Measurements from ENCODE around the gene MLANA. TPM values are rescaled to one million over a fixed set of nuclear protein-coding genes. Genes with fewer than 3 reads are reported as not detected.

MLANA gene
- total RNA-seq, 1 donor from 2014 or later, result not detected

DNA sequence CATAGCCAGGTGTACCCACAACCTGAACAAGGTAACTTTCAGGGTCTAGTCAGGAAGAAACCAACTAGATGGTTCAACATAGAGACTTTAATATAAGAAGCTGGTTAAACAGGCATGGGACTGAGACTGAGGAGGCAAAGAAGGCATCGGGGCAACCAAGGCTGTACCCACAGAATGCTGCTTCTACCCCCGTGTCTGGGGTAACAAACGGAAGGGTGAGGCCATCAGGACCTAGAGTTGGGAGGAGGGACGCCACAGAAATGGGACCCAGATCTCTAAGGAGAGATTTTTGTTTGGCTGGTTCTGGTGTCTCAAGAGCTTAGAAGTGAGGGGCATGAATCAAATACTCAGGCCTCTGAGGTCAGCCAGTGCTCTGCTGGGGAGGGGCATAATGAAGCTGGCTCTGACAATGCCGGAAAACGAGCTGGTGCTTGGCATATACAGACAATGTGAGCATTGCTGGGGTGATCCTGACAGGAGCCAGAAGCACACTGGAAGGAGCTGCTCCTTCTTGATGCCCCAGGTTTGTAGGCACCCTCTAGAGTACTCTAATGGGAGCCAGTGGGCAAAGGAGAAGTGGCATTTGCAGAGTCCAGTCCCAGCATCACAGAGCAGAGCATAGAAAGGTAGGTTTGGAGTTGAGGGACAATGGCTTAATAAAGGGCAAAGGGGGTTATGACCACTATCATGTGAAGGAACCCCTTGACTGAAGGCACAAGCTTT, 3.7 kb downstream of the MLANA start:
- H3K4me2 ChIP-seq, result no peak overlapping the region
- Mint-ChIP-seq H3K9me3 (no peaks in the 10 kb centered on the region), H3K27ac (no peak overlapping the region), H3K27me3 (ENCODE audit: insufficient read depth, low read depth) (peaks cover 2% of the 10 kb centered on the region), H3K36me3 (peaks cover 3% of the 10 kb centered on the region), H3K4me3 (no peak overlapping the region), H3K4me1 (peaks cover 3% of the 10 kb centered on the region)
- no peaks in the 10 kb centered on the region for H3F3A ChIP-seq (ENCODE audit: low read depth)
- no peak for DNase-seq (ENCODE audit: low spot score)
- no peaks in the 10 kb centered on the region for H3K9me3 ChIP-seq (ENCODE audit: low read depth)
- no peak overlapping the region for H3K9ac ChIP-seq
- no peaks in the 10 kb centered on the region for H3K79me2 ChIP-seq (ENCODE audit: low read depth)
- H4K20me1 ChIP-seq (ENCODE audit: low read depth), result no peaks in the 10 kb centered on the region
- H3K4me1 ChIP-seq, result no peaks in the 10 kb centered on the region
- no peak overlapping the region for H3K4me3 ChIP-seq
- TF ChIP-seq EZH2phosphoT487 (IDR thresholded peaks at IDR 0.05) (no peak), EZH2 (IDR thresholded peaks at IDR 0.05) (no peak)
- TF ChIP-seq, protein P1, sequence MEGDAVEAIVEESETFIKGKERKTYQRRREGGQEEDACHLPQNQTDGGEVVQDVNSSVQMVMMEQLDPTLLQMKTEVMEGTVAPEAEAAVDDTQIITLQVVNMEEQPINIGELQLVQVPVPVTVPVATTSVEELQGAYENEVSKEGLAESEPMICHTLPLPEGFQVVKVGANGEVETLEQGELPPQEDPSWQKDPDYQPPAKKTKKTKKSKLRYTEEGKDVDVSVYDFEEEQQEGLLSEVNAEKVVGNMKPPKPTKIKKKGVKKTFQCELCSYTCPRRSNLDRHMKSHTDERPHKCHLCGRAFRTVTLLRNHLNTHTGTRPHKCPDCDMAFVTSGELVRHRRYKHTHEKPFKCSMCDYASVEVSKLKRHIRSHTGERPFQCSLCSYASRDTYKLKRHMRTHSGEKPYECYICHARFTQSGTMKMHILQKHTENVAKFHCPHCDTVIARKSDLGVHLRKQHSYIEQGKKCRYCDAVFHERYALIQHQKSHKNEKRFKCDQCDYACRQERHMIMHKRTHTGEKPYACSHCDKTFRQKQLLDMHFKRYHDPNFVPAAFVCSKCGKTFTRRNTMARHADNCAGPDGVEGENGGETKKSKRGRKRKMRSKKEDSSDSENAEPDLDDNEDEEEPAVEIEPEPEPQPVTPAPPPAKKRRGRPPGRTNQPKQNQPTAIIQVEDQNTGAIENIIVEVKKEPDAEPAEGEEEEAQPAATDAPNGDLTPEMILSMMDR (IDR thresholded peaks at IDR 0.05), result no peak
- no peaks in the 10 kb centered on the region for H3K36me3 ChIP-seq
- H3K27me3 ChIP-seq, result no peaks in the 10 kb centered on the region
- no peak overlapping the region for H2AFZ ChIP-seq (replicated peaks)
- H3K27ac ChIP-seq, result no peak overlapping the region

DNA sequence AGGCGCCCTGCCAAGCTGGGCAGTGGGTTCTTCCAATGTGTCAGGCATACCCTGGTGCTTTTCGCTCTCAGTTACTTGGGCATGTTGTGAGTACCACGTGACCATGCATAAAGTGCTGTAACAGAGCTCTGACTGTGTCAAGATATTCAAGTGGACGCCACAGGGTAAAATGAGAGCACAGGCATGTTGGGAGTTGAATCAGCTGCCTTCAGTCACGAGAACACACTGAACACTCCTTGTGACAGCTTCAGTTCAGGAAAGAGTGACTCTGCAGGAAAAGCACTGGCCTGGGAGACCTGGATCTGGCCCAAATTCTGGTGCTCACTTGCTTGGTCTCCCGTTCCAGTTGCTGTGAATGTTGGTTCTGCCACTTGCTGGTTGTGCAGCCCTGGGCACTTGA, 5.1 kb downstream of the MLANA start:
- Histone ChIP-seq H3K9ac (no peak overlapping the region), H3K79me2 (ENCODE audit: low read depth) (no peaks in the 10 kb centered on the region), H3K36me3 (no peaks in the 10 kb centered on the region), H3K4me3 (no peak overlapping the region), H4K20me1 (ENCODE audit: low read depth) (no peaks in the 10 kb centered on the region), H2AFZ (replicated peaks) (no peak overlapping the region), H3K27me3 (no peaks in the 10 kb centered on the region), H3K4me1 (no peaks in the 10 kb centered on the region), H3F3A (ENCODE audit: low read depth) (no peaks in the 10 kb centered on the region), H3K4me2 (no peak overlapping the region), H3K9me3 (ENCODE audit: low read depth) (no peaks in the 10 kb centered on the region), H3K27ac (no peak overlapping the region)
- H3K4me3 Mint-ChIP-seq, result no peak overlapping the region
- DNase-seq (ENCODE audit: low spot score), result no peak
- H3K4me1 Mint-ChIP-seq, result peaks cover 3% of the 10 kb centered on the region
- H3K27me3 Mint-ChIP-seq (ENCODE audit: insufficient read depth, low read depth), result peaks cover 4% of the 10 kb centered on the region
- peaks cover 3% of the 10 kb centered on the region for H3K36me3 Mint-ChIP-seq
- H3K27ac Mint-ChIP-seq, result no peak overlapping the region
- TF ChIP-seq EZH2 (IDR thresholded peaks at IDR 0.05) (no peak), EZH2phosphoT487 (IDR thresholded peaks at IDR 0.05) (no peak)
- TF ChIP-seq, protein P1 (IDR thresholded peaks at IDR 0.05), result no peak
- H3K9me3 Mint-ChIP-seq, result no peaks in the 10 kb centered on the region

DNA sequence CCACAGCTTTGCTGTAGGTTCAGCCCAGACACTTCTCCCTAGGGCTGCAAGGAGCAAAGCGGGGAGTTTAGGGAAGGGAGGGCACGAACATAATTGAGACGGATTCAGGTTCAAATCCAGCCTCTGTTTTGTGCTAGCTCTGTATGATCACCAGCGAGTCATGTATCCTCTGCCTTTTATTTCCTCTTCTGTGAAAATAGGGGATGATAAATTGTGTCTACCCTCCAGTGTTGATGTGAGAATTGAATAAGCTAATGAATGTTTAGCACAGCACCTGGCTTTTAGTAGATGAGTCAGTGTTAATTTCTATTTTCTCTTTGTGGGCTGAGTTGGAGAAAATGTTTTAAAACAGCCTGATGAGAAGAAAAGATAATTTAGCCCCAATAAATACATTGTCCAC, 6.2 kb downstream of the MLANA start:
- no peak overlapping the region for H3K9ac ChIP-seq
- no peaks in the 10 kb centered on the region for H3K9me3 ChIP-seq (ENCODE audit: low read depth)
- no peak overlapping the region for H3K27ac Mint-ChIP-seq
- no peak for DNase-seq (ENCODE audit: low spot score)
- H3K79me2 ChIP-seq (ENCODE audit: low read depth), result no peaks in the 10 kb centered on the region
- H4K20me1 ChIP-seq (ENCODE audit: low read depth), result no peaks in the 10 kb centered on the region
- peaks cover 3% of the 10 kb centered on the region for H3K36me3 Mint-ChIP-seq
- no peak overlapping the region for H3K4me2 ChIP-seq
- H3F3A ChIP-seq (ENCODE audit: low read depth), result no peaks in the 10 kb centered on the region
- H3K4me1 Mint-ChIP-seq, result peaks cover 3% of the 10 kb centered on the region
- peaks cover 4% of the 10 kb centered on the region for H3K27me3 Mint-ChIP-seq (ENCODE audit: insufficient read depth, low read depth)
- no peaks in the 10 kb centered on the region for H3K9me3 Mint-ChIP-seq
- H3K27me3 ChIP-seq, result no peaks in the 10 kb centered on the region
- no peak overlapping the region for H3K4me3 ChIP-seq
- H3K36me3 ChIP-seq, result no peaks in the 10 kb centered on the region
- no peak overlapping the region for H2AFZ ChIP-seq (replicated peaks)
- H3K4me1 ChIP-seq, result no peaks in the 10 kb centered on the region
- TF ChIP-seq, protein P1 (IDR thresholded peaks at IDR 0.05), result no peak
- TF ChIP-seq EZH2phosphoT487 (IDR thresholded peaks at IDR 0.05), result no peak
- no peak for TF ChIP-seq EZH2 (IDR thresholded peaks at IDR 0.05)
- H3K4me3 Mint-ChIP-seq, result no peak overlapping the region
- H3K27ac ChIP-seq, result no peak overlapping the region

Measured in neural progenitor cell (in vitro differentiated cells).